OCI-LY1 (cell line): Measurements from ENCODE around the gene AGK.

Source experiments
- H2AFZ ChIP-seq: fragments of 200-600 bp; sonication (generic), shearing (Covaris generic); 2 replicates; pipeline ENCODE4 v1.6.0; 2014; ENCODE audit warnings: antibody characterized with exemption, mild to moderate bottlenecking, low read length
- H3F3A ChIP-seq: fragments of 200-600 bp; sonication (generic), shearing (Covaris generic); 2 replicates; pipeline ENCODE4 v1.6.0; 2014; ENCODE audit warnings: mild to moderate bottlenecking, antibody characterized with exemption, low read length, moderate library complexity; ENCODE audit not compliant: insufficient read depth
- H3K27ac ChIP-seq: fragments of 200-600 bp; sonication (generic); 2 replicates; pipeline ENCODE4 v1.5.1; 2014; ENCODE audit warnings: low read length, mixed run types, mild to moderate bottlenecking, low read depth; ENCODE audit not compliant: poor library complexity, severe bottlenecking
- H3K27me3 ChIP-seq: fragments of 200-600 bp; sonication (generic); 2 replicates; pipeline ENCODE4 v1.6.0; 2014; ENCODE audit warnings: antibody characterized with exemption, mild to moderate bottlenecking, low read length, moderate library complexity; ENCODE audit not compliant: insufficient read depth
- H3K36me3 ChIP-seq: fragments of 200-600 bp; sonication (generic); 2 replicates; pipeline ENCODE4 v1.6.1; 2014; ENCODE audit warnings: mild to moderate bottlenecking, antibody characterized with exemption, low read length, moderate library complexity, mixed read lengths; ENCODE audit not compliant: insufficient read depth
- H3K4me1 ChIP-seq: fragments of 200-600 bp; sonication (generic); 2 replicates; pipeline ENCODE4 v1.5.1; 2014; ENCODE audit warnings: mild to moderate bottlenecking, low read length, moderate library complexity; ENCODE audit not compliant: insufficient read depth, severe bottlenecking
- H3K4me2 ChIP-seq: fragments of 200-600 bp; sonication (generic), shearing (Covaris generic); 2 replicates; pipeline ENCODE4 v1.6.1; 2014; ENCODE audit warnings: low read length
- H3K4me3 ChIP-seq: fragments of 200-600 bp; sonication (generic); 2 replicates; pipeline ENCODE4 v1.5.1; 2014; ENCODE audit warnings: low read length, low read depth, mild to moderate bottlenecking, mixed read lengths; ENCODE audit not compliant: poor library complexity, severe bottlenecking
- H3K79me2 ChIP-seq: fragments of 200-600 bp; shearing (Covaris generic); 2 replicates; pipeline ENCODE4 v1.6.1; 2016; ENCODE audit warnings: mixed run types, low read length, mixed read lengths; ENCODE audit not compliant: insufficient read depth
- H3K9ac ChIP-seq: fragments of 200-600 bp; sonication (generic), shearing (Covaris generic); 2 replicates; pipeline ENCODE4 v1.6.1; 2014; ENCODE audit warnings: mild to moderate bottlenecking, low read length, mixed read lengths
- H3K9me2 ChIP-seq: fragments of 200-600 bp; sonication (generic), shearing (Covaris generic); 2 replicates; pipeline ENCODE4 v1.6.1; 2014; ENCODE audit warnings: low read depth, mild to moderate bottlenecking, low read length, mixed read lengths
- H3K9me3 ChIP-seq: fragments of 200-600 bp; shearing (Covaris generic); 2 replicates; pipeline ENCODE4 v1.6.1; 2014; ENCODE audit warnings: low read length, mixed read lengths
- H4K20me1 ChIP-seq: fragments of 200-600 bp; sonication (generic), shearing (Covaris generic); 2 replicates; pipeline ENCODE4 v1.6.0; 2016; ENCODE audit warnings: mild to moderate bottlenecking, low read length; ENCODE audit not compliant: insufficient read depth
- CTCF ChIP-seq: fragments of 200-600 bp; sonication (generic), shearing (Covaris generic); IDR thresholded peaks from 2 replicates; pipeline ENCODE4 v1.5.1; 2017; ENCODE audit warnings: mild to moderate bottlenecking, antibody characterized with exemption, low read length, moderate library complexity, mixed read lengths
- EZH2 ChIP-seq: fragments of 200-600 bp; sonication (generic), shearing (Covaris generic); IDR thresholded peaks from 2 replicates; pipeline ENCODE4 v1.8.0; 2017; ENCODE audit warnings: borderline replicate concordance, mixed run types, mild to moderate bottlenecking, antibody characterized with exemption, low read length, moderate library complexity, mixed read lengths

The AGK gene

GRCh38 chr7:141525973-141526514 lies 25.2 kb upstream of the AGK start:
- Histone ChIP-seq H2AFZ (no peak overlapping the region), H3K79me2 (no peaks in the 10 kb centered on the region), H3K4me3 (no peak overlapping the region), H3K4me2 (no peak overlapping the region), H3K36me3 (no peaks in the 10 kb centered on the region), H3K4me1 (no peaks in the 10 kb centered on the region), H3K9me2 (no peaks in the 10 kb centered on the region), H3K9me3 (no peaks in the 10 kb centered on the region), H3K27ac (no peak overlapping the region), H3K9ac (no peak overlapping the region), H4K20me1 (no peaks in the 10 kb centered on the region), H3K27me3 (no peaks in the 10 kb centered on the region; the same call in none of the 2 replicates), H3F3A (no peaks in the 10 kb centered on the region)
- no peak for TF ChIP-seq CTCF
- no peak for TF ChIP-seq EZH2

GRCh38 chr7:141527076-141527475 lies 24.1 kb upstream of the AGK start:
- no peaks in the 10 kb centered on the region for H3F3A ChIP-seq
- H4K20me1 ChIP-seq, result no peaks in the 10 kb centered on the region
- H3K4me2 ChIP-seq, result no peak overlapping the region
- H3K79me2 ChIP-seq, result no peaks in the 10 kb centered on the region
- no peak overlapping the region for H3K27ac ChIP-seq
- H2AFZ ChIP-seq, result no peak overlapping the region
- TF ChIP-seq EZH2 (no peak), CTCF (no peak)
- no peaks in the 10 kb centered on the region for H3K9me3 ChIP-seq
- H3K9me2 ChIP-seq, result no peaks in the 10 kb centered on the region
- no peaks in the 10 kb centered on the region; the same call in none of the 2 replicates for H3K27me3 ChIP-seq
- no peaks in the 10 kb centered on the region for H3K4me1 ChIP-seq
- H3K36me3 ChIP-seq, result no peaks in the 10 kb centered on the region
- H3K4me3 ChIP-seq, result no peak overlapping the region
- no peak overlapping the region for H3K9ac ChIP-seq

- Histone ChIP-seq H3K27me3 (no peaks in the 10 kb centered on the region; the same call in 1 of the 2 replicates), H4K20me1 (no peaks in the 10 kb centered on the region), H3K9ac (no peak overlapping the region), H3F3A (no peaks in the 10 kb centered on the region), H3K36me3 (no peaks in the 10 kb centered on the region), H3K4me3 (no peak overlapping the region), H3K4me1 (no peaks in the 10 kb centered on the region), H3K4me2 (no peak overlapping the region), H3K27ac (no peak overlapping the region), H3K9me3 (no peaks in the 10 kb centered on the region), H3K9me2 (no peaks in the 10 kb centered on the region), H2AFZ (no peak overlapping the region), H3K79me2 (no peaks in the 10 kb centered on the region)
- TF ChIP-seq CTCF (no peak), EZH2 (no peak)
Measured at GRCh38 chr7:141528399-141528798, 22.8 kb upstream of the AGK start.
